Activated CD4-positive, CD25-positive, alpha-beta regulatory T cell treated with anti-CD3 and anti-CD28 coated beads, Interleukin-2, amount 50 U/mL, for 72 hours (primary cell): Measurements from ENCODE around the gene SMAD9.

Source experiments
- DNase-seq: peaks from one replicate; pipeline ENCODE4 v3.0.0; 2021

SMAD9 gene

GRCh38 chr13:36814465-36814864 is 105.6 kb downstream of the SMAD9 start:
- no peak for DNase-seq

- no peak for DNase-seq
Observed at GRCh38 chr13:36813225-36813624, 106.8 kb downstream of the SMAD9 start.

- DNase-seq: no peak
Observed at GRCh38 chr13:36807616-36808015, 112.4 kb downstream of the SMAD9 start.

GRCh38 chr13:36806102-36806501 is 113.9 kb downstream of the SMAD9 start:
- DNase-seq: no peak

- no peak for DNase-seq
Observed at GRCh38 chr13:36804588-36804987, 115.5 kb downstream of the SMAD9 start.

GRCh38 chr13:36801035-36801434 is 119.0 kb downstream of the SMAD9 start:
- no peak for DNase-seq

GRCh38 chr13:36796052-36796451 is 124.0 kb downstream of the SMAD9 start:
- no peak for DNase-seq

- DNase-seq: no peak
Observed at GRCh38 chr13:36795463-36795862, 124.6 kb downstream of the SMAD9 start.
